GM21390 (cell line): ENCODE results near the gene ACSS2.
"Not testable (repeated sequence)": the region's sequence is repeated elsewhere in the genome, so short reads cannot be mapped to it uniquely, and the experiment has no call there.

Experiments
- ATAC-seq: cut with Tn5 transposase; IDR thresholded peaks from one replicate; pipeline ENCODE4 v1.9.1; 2021; ENCODE audit not compliant: unreplicated experiment

The ACSS2 gene

GRCh38 chr20:34873583-34874093 is 2.8 kb upstream of the ACSS2 start:
- no peak for ATAC-seq

- ATAC-seq = no peak
These were observed 2.2 kb upstream of the ACSS2 start for GRCh38 chr20:34874094-34874654.

- ATAC-seq = peak; percentile 62
These were observed 588 bp upstream of the ACSS2 start for GRCh38 chr20:34875642-34876405.

GRCh38 chr20:34880215-34880850 is 3.9 kb downstream of the ACSS2 start:
- no peak for ATAC-seq

DNA sequence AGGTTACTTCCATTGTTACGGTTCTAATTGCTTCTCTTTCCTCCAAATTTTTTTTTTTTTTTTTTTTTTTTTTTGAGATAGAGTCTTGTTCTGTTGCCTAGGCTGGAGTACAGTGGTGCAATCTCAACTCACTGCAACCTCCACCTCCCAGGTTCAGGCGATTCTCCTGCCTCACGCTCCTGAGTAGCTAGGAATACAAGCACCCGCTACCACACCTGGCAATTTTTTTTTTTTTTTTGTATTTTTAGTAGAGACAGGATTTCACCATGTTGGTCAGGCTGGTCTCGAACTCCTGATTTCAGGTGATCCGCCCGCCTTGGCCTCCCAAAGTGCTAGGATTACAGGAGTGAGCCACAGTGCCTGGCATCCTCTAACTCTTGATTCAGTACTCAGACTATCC is 4.6 kb downstream of the ACSS2 start:
- not testable (repeated sequence) for ATAC-seq

DNA sequence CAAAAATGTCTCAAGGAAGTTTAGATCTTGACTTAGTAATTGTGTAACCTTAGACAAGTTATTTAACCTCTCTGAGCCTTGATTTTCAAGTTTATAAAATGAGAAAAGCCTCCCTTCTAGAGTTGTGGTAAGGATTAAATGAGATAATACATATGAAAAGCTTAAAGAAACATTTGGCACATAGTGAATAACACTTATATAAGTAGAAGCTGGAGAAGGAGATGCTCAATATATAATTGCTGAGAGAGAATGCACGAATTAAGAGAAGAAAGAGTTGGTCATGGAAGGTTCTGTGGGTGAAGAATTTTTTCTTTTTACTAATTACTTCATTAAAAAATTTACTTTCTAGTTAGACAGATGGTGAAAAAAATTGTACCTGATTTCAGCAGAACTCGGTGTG is 5.3 kb downstream of the ACSS2 start:
- ATAC-seq = no peak

DNA sequence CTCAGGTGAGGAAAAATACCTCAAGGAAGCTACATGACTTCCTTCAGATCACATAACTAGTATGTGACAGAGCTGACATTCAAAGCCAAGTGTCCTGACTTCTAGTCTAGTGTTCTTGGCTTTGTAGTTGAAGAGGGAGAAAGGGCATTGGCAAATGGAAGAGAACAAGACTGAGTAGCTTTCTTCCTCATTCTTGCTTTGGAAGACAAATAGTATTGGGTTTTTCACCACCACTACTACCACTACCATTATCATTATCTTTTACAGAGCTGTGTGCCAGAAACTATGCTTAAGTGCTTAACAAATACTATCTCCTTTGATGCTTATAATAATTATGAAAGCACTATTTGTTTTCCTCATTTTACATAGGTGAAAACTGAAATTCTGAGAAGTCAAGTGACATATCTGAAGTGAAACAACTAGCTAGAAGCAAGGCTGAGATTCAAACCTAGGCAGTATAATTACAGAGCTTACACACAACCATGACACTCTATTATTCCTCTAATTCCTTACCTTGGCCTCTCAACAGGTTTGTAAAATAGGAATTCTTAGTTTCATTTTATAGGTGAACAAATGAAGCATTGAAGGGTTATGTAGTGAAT is 6.8 kb downstream of the ACSS2 start:
- ATAC-seq = no peak

DNA sequence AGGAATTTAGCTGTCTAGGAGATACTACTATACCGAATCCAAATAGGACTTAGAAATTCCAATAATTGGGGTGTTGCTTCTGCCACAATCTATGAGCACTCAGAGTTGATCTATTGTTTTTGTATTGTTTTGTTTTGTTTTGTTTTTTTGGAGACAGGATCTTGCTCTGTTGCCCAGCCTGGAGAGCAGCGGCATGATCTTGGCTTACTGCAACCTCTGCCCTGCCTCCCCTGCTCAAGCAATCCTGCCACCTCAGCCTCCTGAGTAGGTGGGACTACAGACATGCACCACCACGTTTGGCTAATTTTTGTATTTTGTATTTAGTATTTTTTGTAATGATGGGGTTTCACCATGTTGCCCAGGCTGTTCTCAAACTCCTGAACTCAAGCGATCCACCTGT is 7.4 kb downstream of the ACSS2 start:
- ATAC-seq = no peak

DNA sequence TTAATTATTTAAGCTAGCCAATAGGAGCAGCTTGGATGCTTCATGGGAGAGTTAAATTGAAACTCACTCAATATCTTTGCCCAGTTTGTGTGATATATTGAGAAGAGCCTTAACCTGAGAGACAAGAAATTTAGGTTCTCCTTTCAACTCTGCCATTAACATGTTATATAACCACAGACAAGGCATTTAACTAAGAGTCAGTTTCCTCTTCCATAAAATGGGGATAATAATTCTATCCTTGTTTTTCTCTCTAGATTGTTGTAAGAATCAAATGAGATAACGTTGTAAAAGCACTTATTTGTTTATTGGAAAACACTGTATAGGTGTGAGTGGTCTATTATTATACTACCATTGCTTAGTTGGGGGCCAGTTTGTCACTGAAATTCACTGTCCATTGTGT is 7.8 kb downstream of the ACSS2 start:
- ATAC-seq = no peak

DNA sequence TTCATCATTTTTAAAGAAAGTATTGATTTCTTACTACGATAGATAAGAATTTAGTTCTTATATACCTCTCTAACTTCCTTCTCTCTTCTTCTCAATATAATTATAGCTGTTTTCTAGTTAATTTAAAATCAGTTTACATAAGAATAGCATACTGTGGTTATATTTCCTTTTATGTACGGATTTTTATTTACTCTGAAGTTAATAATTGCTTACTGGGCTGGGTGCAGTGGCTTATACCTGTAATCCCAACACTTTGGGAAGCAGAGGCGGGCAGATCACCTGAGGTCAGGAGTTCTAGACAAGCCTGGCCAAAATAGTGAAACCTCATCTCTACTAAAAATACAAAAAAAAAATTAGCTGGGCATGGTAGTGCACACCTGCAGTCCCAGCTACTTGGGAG is 9.7 kb downstream of the ACSS2 start:
- ATAC-seq = no peak

GRCh38 chr20:34887023-34887422 is 10.6 kb downstream of the ACSS2 start:
- ATAC-seq = no peak

GRCh38 chr20:34888468-34888867 is 12.1 kb downstream of the ACSS2 start:
- no peak for ATAC-seq

- no peak for ATAC-seq
These were observed 15.0 kb downstream of the ACSS2 start for GRCh38 chr20:34891166-34892062.

DNA sequence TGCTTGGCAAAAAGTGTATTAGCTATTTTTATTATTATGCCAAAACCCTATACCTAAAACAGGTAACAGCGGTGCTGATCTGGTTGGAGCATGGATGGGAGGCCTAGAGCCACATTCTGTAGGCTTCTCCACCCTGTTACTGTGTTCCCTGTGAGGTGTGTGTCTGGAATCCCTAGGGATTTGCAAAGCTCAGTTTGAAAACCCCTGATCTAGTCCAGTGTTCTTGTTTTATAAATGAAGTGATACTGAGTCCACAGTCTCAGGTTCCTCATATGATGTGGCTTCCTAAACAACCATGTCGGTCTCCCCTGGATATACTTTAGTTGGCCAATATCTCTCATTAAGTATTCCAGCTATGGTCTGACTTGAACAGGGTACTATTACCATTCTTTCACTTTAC is 16.3 kb downstream of the ACSS2 start:
- ATAC-seq = no peak

- no peak for ATAC-seq
These were observed 18.3 kb downstream of the ACSS2 start for GRCh38 chr20:34894723-34895122.

GRCh38 chr20:34895465-34895864 is 19.1 kb downstream of the ACSS2 start:
- ATAC-seq = no peak

DNA sequence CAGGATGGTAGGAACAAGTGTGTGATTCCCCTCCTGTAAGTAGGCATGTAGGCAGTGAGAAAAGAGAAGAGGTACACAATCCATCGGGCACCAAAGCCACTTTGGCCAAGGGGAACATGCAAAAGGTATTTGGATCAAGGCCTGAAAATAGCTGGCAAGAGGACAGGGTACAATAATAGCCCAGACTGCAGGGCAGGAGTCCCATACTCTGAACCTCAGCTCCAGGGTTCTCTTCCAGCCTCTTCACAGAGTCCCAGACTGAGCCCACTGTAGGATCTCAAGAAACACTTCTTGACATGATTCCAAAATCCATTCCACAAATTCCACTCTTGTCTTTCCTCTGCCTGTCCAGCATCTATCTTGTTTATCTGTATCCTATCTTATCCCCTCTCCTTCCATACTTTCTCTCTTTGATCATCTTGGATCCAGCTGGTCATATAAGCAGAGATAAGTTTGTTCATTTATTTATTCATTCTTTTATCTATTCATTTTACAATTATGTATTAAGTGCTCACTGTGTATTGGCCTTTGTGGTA is 19.7 kb downstream of the ACSS2 start:
- ATAC-seq = no peak

- ATAC-seq = not testable (repeated sequence)
These were observed 21.7 kb downstream of the ACSS2 start for GRCh38 chr20:34898129-34898528.

DNA sequence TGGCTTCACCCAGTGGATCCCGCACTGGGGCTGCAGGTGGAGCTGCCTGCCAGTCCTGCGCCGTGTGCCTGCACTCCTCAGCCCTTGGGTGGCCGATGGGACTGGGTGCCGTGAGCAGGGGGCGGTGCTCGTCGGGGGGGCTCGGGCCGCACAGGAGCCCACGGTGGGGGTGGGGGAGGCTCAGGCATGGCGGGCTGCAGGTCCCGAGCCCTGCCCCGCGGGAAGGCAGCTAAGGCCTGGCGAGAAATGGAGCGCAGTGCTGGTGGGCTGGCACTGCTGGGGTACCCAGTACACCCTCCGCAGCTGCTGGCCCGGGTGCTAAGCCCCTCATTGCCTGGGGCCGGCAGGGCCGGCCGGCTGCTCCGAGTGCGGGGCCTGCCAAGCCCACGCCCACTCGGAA is 22.3 kb downstream of the ACSS2 start:
- not testable (repeated sequence) for ATAC-seq

DNA sequence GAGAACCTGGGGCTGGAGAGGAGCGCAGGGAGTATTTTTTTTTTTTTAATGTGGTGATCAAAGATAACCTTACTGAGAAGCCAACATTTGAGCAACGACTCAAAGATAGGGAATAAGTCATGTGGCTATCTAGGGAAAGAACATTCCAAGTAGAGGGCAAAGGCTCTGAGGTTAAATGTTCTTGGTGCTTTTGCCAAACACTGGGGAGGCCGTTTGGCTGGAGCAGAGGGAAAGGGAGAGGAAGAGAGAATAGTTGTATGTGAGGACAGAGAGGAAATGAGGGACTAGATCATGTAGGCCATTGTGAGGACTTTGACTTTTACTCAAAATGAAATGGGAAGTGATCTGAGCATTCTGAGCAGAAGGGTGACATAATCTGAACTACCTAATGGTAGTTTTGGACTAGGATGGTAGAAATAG is 27.8 kb downstream of the ACSS2 start:
- ATAC-seq = no peak
